K562 treated with DMSO at 1 percent for 4 hours (cell line): ENCODE measurements around the gene IL5RA. TPM values are rescaled to one million over a fixed set of nuclear protein-coding genes. Genes with fewer than 3 reads are reported as not detected.

Experiments used
- total RNA-seq: library from RNA; unstranded; fragments of 300-600 nt; gene quantifications from 2 replicates; pipeline ENCODE4 v1.2.3, GENCODE V29; 2022; ENCODE audit not compliant: insufficient read depth

The IL5RA gene, protein sequence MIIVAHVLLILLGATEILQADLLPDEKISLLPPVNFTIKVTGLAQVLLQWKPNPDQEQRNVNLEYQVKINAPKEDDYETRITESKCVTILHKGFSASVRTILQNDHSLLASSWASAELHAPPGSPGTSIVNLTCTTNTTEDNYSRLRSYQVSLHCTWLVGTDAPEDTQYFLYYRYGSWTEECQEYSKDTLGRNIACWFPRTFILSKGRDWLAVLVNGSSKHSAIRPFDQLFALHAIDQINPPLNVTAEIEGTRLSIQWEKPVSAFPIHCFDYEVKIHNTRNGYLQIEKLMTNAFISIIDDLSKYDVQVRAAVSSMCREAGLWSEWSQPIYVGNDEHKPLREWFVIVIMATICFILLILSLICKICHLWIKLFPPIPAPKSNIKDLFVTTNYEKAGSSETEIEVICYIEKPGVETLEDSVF
- 0.13 TPM in 1 of 2 replicates, not detected in the other for total RNA-seq

DNA sequence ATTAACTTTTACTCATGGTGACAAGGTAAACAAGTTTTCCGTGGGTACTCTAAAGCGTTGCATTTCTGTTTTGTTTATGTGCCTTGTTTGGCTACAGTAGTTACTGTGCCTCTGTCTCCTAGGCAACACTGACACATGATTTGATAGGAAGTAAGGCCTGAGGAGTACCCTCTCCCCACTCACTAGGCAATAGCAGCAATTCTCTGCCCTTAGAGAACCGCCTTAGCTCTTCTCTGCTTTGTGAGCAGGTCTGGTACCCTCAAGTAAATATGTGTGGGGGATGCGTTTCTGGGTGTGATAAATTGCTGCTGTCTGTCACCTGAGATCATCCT lies at the start of gene IL5RA:
TSS of gene IL5RA (minus strand) at position 76 of the 332 bp plus-strand sequence. CDS start 5,390 bp downstream, outside the sequence.

DNA sequence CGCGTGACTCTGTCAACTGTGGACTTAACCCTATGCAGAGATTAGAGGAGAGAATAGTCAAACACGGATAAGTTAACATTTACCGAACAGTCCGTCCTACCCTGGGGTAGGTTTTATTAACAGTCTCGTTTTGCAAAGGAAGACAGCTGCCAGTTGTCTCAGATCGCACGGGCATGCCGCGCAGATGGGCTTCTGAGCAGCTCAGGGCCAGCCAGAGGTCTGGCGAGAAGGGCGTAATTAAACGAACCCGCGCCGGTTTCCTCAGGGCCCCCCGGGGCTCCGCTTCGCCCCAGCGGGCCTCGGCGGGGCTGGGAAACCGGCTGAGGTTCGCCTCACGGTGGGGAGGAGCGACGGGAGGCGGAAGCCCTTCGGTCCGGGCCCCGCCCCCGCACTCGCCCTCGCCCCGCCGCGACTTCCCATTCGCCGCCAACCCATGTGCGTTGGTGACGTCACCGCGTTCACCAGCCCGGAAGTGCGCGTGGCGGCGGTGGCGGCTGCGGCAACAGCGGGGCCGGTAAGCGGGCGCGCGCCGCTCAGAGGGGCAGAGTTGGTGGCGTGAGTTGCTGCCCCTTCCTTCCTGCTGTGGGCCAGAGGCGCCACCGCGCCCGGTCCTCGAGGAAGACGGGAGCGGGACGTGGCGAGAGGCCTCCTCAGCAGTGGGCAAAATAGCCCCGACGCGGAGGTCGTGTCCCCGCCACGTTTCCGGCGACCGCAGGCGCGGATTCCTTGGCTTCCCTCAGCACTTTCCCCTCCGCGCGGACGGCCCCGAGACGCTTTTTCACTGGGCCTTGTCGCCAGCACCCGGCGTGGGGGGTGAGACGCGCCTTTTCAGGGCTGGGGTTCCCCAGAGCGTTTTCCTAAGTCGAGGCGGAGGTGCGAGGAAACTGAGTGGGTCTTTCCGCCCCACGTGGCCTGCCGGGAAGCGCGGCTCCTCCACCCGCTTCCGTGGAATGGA lies 16.6 kb upstream of the IL5RA start, which contains the start of gene TRNT1:
TSS of gene TRNT1 (plus strand) at position 464 of the 955 bp plus-strand sequence. CDS start 2,101 bp downstream, outside the sequence.

Other genes with a start within 250 kb of the IL5RA start
- 6.4 and 8.0 TPM in 2 replicates for gene TRNT1, start 16.6 kb upstream of the IL5RA start, total RNA-seq
- gene CRBN, start 69.3 kb upstream of the IL5RA start, total RNA-seq: 22.7 and 23.4 TPM in 2 replicates